A673 (cell line): Measurements from ENCODE around the gene ATG3. TPM values are rescaled to one million over a fixed set of nuclear protein-coding genes. Genes with fewer than 3 reads are reported as not detected.
"Not testable (repeated sequence)": the region's sequence is repeated elsewhere in the genome, so short reads cannot be mapped to it uniquely, and the experiment has no call there.

Experiments used
- BruUV-seq: library from RNA; stranded (reverse); fragments of 400-500 nt; replicated peaks from 2 replicates; lab custom pipeline; 2021; lab: Mats Ljungman, UMichigan
- CTCF ChIA-PET: fragments of 300-600 bp; sonication (Branson Sonifier 250); formaldehyde crosslinking; loops from one replicate; lab custom pipeline; 2022; ENCODE audit warnings: antibody characterized with exemption; lab: Charles Lee
- POLR2A ChIA-PET: fragments of 300-600 bp; sonication (Branson Sonifier 250); formaldehyde crosslinking; loops from one replicate; lab custom pipeline; 2022; ENCODE audit warnings: antibody characterized with exemption; ENCODE audit not compliant: low non-redundant PET; lab: Charles Lee
- DNase-seq: peaks from one replicate; pipeline ENCODE4 v3.0.0-alpha.2; 2015; ENCODE audit warnings: low spot score
- H3K27ac ChIP-seq: fragments of 200-600 bp; sonication (generic); 2 replicates; pipeline ENCODE4 v1.5.1; 2016; ENCODE audit warnings: mixed run types, low read depth, mild to moderate bottlenecking, mixed read lengths, antibody characterized with exemption, low read length; ENCODE audit not compliant: poor library complexity, severe bottlenecking
- H3K27me3 ChIP-seq: fragments of 200-600 bp; sonication (generic); replicated peaks from 2 replicates; pipeline ENCODE4 v1.6.1; 2017; ENCODE audit warnings: mixed run types, low read depth, mild to moderate bottlenecking, mixed read lengths, antibody characterized with exemption, low read length; ENCODE audit not compliant: insufficient read depth, poor library complexity
- H3K36me3 ChIP-seq: fragments of 200-600 bp; sonication (generic); 2 replicates; pipeline ENCODE4 v1.6.1; 2016; ENCODE audit warnings: mixed run types, mild to moderate bottlenecking, mixed read lengths, antibody characterized with exemption, low read length; ENCODE audit not compliant: insufficient read depth, poor library complexity, severe bottlenecking
- H3K4me1 ChIP-seq: fragments of 200-600 bp; sonication (generic); 2 replicates; pipeline ENCODE4 v1.6.1; 2017; ENCODE audit warnings: mixed run types, mild to moderate bottlenecking, mixed read lengths, antibody characterized with exemption, low read length; ENCODE audit not compliant: insufficient read depth, poor library complexity, severe bottlenecking
- H3K4me3 ChIP-seq: fragments of 200-600 bp; sonication (generic); 2 replicates; pipeline ENCODE4 v1.5.1; 2016; ENCODE audit warnings: low read depth, mixed run types, mild to moderate bottlenecking, mixed read lengths, low read length; ENCODE audit not compliant: poor library complexity, severe bottlenecking
- H3K9me3 ChIP-seq: fragments of 200-600 bp; sonication (generic); 2 replicates; pipeline ENCODE4 v1.6.1; 2016; ENCODE audit warnings: mixed run types, low read depth, mild to moderate bottlenecking, mixed read lengths, antibody characterized with exemption, low read length; ENCODE audit not compliant: poor library complexity, severe bottlenecking
- EZH2 ChIP-seq: fragments of 200-600 bp; sonication (generic); IDR thresholded peaks from 2 replicates; pipeline ENCODE4 v1.6.1; 2017; ENCODE audit warnings: borderline replicate concordance, low read depth, mild to moderate bottlenecking, mixed read lengths, antibody characterized with exemption, low read length; ENCODE audit not compliant: poor library complexity, severe bottlenecking
- intact Hi-C: fragments of 100-400 bp; cut with micrococcal nuclease; formaldehyde crosslinking; loops from one replicate; pipeline ENCODE4 v1.10.0; 2022; ENCODE audit not compliant: unreplicated experiment
- total RNA-seq: library from RNA; stranded (reverse); gene quantifications from 2 replicates; pipeline ENCODE4 v1.2.3, GENCODE V29; 2021
- TF ChIP-seq, protein P1 (sequence below): fragments of 300-800, 200-600 bp; sonication (generic); conservative IDR thresholded peaks from 2 replicates; pipeline ENCODE4 v1.5.1; 2017; ENCODE audit warnings: low read depth, mild to moderate bottlenecking, antibody characterized with exemption, low read length, moderate library complexity, mixed read lengths

Gene ATG3
- total RNA-seq, 1 experiment from 2014 or later = 54.5 TPM

DNA sequence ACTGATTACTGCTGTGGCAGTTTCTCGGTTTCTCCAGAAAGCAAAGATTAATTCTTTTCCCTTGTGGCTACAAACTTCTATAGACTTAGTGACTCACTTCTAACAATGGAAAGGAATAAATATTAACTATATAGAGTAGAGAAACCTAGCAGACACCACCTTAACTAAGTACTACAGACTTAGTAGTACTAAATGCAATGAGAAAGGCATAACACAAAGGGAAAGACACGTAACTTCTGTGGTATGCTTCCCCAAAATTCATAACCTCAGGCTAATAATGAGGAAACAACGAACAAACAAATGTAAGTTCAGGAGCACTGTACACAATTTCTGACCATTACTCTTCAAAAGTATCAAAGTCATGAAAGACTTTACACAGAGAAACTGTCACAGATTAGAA, 31.2 kb downstream of the ATG3 start:
- TF ChIP-seq EZH2 = no peak
- TF ChIP-seq, protein P1, sequence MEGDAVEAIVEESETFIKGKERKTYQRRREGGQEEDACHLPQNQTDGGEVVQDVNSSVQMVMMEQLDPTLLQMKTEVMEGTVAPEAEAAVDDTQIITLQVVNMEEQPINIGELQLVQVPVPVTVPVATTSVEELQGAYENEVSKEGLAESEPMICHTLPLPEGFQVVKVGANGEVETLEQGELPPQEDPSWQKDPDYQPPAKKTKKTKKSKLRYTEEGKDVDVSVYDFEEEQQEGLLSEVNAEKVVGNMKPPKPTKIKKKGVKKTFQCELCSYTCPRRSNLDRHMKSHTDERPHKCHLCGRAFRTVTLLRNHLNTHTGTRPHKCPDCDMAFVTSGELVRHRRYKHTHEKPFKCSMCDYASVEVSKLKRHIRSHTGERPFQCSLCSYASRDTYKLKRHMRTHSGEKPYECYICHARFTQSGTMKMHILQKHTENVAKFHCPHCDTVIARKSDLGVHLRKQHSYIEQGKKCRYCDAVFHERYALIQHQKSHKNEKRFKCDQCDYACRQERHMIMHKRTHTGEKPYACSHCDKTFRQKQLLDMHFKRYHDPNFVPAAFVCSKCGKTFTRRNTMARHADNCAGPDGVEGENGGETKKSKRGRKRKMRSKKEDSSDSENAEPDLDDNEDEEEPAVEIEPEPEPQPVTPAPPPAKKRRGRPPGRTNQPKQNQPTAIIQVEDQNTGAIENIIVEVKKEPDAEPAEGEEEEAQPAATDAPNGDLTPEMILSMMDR = no peak
- POLR2A ChIA-PET = no interaction called here
- BruUV-seq = no TSS peak
- CTCF ChIA-PET = interaction anchor here (1.1 kb wide), 1 partner anchor 237 kb away, joined by 5 read pairs; the partner anchor contains the start of gene SLC9C1
- H3K4me3 ChIP-seq = no peak overlapping the region
- no peaks in the 10 kb centered on the region for H3K9me3 ChIP-seq
- H3K36me3 ChIP-seq = peaks cover 25% of the 10 kb centered on the region
- no peaks in the 10 kb centered on the region for H3K4me1 ChIP-seq
- no peak overlapping the region for H3K27ac ChIP-seq
- intact Hi-C loops = loop anchor here (5.0 kb wide), 1 partner anchor 238 kb away; the partner anchor contains the start of gene SLC9C1
- no peaks in the 10 kb centered on the region for H3K27me3 ChIP-seq
- no peak for DNase-seq

DNA sequence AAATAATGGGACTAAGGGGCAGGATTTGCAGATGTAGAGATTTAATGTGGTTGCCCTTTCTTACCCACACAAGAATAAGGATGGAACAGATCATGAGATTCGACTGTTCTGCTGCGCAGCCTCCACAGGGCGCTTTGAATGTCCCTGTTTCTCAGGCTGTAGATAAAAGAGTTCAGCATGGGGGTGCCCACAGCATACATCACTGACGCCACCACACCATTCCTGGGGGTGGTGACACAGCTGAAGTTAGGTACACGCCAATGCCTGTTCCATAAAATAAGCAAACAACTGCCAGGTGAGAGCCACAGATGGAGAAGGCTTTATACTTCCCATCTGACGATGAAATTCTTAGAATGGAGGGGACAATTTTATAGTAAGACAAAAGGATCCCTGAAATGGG, 37.6 kb downstream of the ATG3 start:
- intact Hi-C loops, CTCF ChIA-PET, BruUV-seq, H3K27ac ChIP-seq, H3K36me3 ChIP-seq, H3K27me3 ChIP-seq, H3K4me3 ChIP-seq, H3K9me3 ChIP-seq, DNase-seq, H3K4me1 ChIP-seq, POLR2A ChIA-PET: not testable (repeated sequence)

GRCh38 chr3:112519424-112520001, 42.2 kb downstream of the ATG3 start:
- intact Hi-C loops = loop anchor here (1.0 to 2.0 kb wide), 4 partner anchors 193 to 407 kb away; no protein-coding TSS in a partner anchor
- Histone ChIP-seq H3K9me3 (no peaks in the 10 kb centered on the region), H3K4me1 (no peaks in the 10 kb centered on the region), H3K36me3 (no peaks in the 10 kb centered on the region), H3K27me3 (no peaks in the 10 kb centered on the region), H3K27ac (no peak overlapping the region), H3K4me3 (no peak overlapping the region)
- CTCF ChIA-PET = interaction anchor here (0.5 to 0.6 kb wide), 2 partner anchors 52 to 931 kb away, joined by 4 to 5 read pairs; no protein-coding TSS in a partner anchor
- no TSS peak for BruUV-seq
- POLR2A ChIA-PET = no interaction called here
- DNase-seq = peak; percentile 68
- TF ChIP-seq, protein P1 = peak; percentile 75
- TF ChIP-seq EZH2 = no peak

GRCh38 chr3:112518970-112519369, 42.8 kb downstream of the ATG3 start:
- DNase-seq, H3K36me3 ChIP-seq, H3K27me3 ChIP-seq, H3K27ac ChIP-seq, BruUV-seq, H3K9me3 ChIP-seq, H3K4me3 ChIP-seq, POLR2A ChIA-PET, H3K4me1 ChIP-seq: not testable (repeated sequence)
- intact Hi-C loops = loop anchor here (1.0 to 2.0 kb wide), 4 partner anchors 192 to 406 kb away; no protein-coding TSS in a partner anchor
- CTCF ChIA-PET = interaction anchor here (0.7 kb wide), 1 partner anchor 29 kb away, joined by 3 read pairs; no protein-coding TSS in a partner anchor
